ENCODE results near the gene OPA1.

Gene OPA1

DNA sequence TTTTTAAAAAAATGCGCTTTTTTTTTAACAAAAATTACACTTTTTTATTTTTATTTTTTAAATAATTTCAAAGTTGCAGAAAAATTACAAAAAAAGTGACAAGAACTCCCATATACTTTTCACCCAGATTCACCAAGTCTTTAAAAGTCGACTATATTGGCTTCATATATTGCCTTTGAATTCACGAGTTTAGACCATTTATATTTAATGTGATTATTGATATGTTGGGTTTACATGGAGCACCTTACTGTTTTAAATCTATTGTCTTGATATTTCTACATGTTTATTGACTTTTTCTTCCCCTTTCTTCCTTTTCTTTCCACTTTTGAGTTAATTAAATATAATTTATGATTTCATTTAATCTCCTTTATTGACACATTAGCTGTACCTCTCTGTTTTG, 127.2 kb downstream of the OPA1 start:
- TF ChIP-seq, protein P1, sequence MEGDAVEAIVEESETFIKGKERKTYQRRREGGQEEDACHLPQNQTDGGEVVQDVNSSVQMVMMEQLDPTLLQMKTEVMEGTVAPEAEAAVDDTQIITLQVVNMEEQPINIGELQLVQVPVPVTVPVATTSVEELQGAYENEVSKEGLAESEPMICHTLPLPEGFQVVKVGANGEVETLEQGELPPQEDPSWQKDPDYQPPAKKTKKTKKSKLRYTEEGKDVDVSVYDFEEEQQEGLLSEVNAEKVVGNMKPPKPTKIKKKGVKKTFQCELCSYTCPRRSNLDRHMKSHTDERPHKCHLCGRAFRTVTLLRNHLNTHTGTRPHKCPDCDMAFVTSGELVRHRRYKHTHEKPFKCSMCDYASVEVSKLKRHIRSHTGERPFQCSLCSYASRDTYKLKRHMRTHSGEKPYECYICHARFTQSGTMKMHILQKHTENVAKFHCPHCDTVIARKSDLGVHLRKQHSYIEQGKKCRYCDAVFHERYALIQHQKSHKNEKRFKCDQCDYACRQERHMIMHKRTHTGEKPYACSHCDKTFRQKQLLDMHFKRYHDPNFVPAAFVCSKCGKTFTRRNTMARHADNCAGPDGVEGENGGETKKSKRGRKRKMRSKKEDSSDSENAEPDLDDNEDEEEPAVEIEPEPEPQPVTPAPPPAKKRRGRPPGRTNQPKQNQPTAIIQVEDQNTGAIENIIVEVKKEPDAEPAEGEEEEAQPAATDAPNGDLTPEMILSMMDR (IDR thresholded peaks at IDR 0.05; ENCODE audit: low read depth, low read length): no peak
- TF ChIP-seq EZH2phosphoT487 (IDR thresholded peaks at IDR 0.05; ENCODE audit: low read depth): no peak
- no peaks in the 10 kb centered on the region for H3K36me3 ChIP-seq (replicated peaks; ENCODE audit: low read depth, low read length)
- H3K27ac ChIP-seq (ENCODE audit: low read length): no peak overlapping the region
- no peaks in the 10 kb centered on the region for H3K79me2 ChIP-seq (ENCODE audit: low read length)
- H3K9ac ChIP-seq (ENCODE audit: low read length): no peak overlapping the region
- H3K4me1 ChIP-seq (ENCODE audit: low read length): peaks cover 5% of the 10 kb centered on the region; the same call in 1 of the 2 replicates
- no peak overlapping the region for H2AFZ ChIP-seq (ENCODE audit: low read depth, low read length)
- no peaks in the 10 kb centered on the region for H3K27me3 ChIP-seq (ENCODE audit: low read depth, low read length)
- no peaks in the 10 kb centered on the region for H3K9me3 ChIP-seq (ENCODE audit: insufficient read depth, low read length)
- H3K4me2 ChIP-seq (ENCODE audit: low read length): no peak overlapping the region
- no peak overlapping the region for H3K4me3 ChIP-seq (ENCODE audit: low read length)
- H4K20me1 ChIP-seq (ENCODE audit: insufficient read depth, low read length): no peaks in the 10 kb centered on the region

DNA sequence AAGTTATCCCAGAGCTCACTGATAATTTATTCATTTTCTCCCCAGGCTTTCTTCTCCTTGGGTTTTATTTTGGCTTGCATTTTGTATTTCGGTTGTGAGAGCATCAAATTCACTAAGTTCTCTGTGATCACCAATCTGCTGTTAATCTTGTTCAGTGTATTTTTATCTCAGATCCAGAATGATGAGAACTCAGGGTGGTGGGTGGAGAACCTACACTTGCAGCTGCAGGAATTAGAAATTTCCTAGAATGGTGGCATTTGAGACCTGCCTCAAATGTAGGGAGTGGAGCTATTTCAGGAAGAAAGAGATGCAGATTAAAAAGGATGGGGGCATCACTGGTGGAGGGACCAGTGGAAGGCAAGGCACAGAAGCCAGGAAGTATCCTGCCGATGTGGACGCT, 129.6 kb downstream of the OPA1 start:
- no peak overlapping the region for H3K4me3 ChIP-seq (ENCODE audit: low read length)
- TF ChIP-seq, protein P1 (IDR thresholded peaks at IDR 0.05; ENCODE audit: low read depth, low read length): no peak
- no peak for TF ChIP-seq EZH2phosphoT487 (IDR thresholded peaks at IDR 0.05; ENCODE audit: low read depth)
- H3K9ac ChIP-seq (ENCODE audit: low read length): no peak overlapping the region
- H3K27ac ChIP-seq (ENCODE audit: low read length): no peak overlapping the region
- no peaks in the 10 kb centered on the region for H3K4me1 ChIP-seq (ENCODE audit: low read length)
- H3K36me3 ChIP-seq (replicated peaks; ENCODE audit: low read depth, low read length): no peaks in the 10 kb centered on the region
- H3K27me3 ChIP-seq (ENCODE audit: low read depth, low read length): no peaks in the 10 kb centered on the region
- no peaks in the 10 kb centered on the region for H3K79me2 ChIP-seq (ENCODE audit: low read length)
- no peaks in the 10 kb centered on the region for H4K20me1 ChIP-seq (ENCODE audit: insufficient read depth, low read length)
- no peaks in the 10 kb centered on the region for H3K9me3 ChIP-seq (ENCODE audit: insufficient read depth, low read length)
- H2AFZ ChIP-seq (ENCODE audit: low read depth, low read length): no peak overlapping the region
- H3K4me2 ChIP-seq (ENCODE audit: low read length): no peak overlapping the region

DNA sequence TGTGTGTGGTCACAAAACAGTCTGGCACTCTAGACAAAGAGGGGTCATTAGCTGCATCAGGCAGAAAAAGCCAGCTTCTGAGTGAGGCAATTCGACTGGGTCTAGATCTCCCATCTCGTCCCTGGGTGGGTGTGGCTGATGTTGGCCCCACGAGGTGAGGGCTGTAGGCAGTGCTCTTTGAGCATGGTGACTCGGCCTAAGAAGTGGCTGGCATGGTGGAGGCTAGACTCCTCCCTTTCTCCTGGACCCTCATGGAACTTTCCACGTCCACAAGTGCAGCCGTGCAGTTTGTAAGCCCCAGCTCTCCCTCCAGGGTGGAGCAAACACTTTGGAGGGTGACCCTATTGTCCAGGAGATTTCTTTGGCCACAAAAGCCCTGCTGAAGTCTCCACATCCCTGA, 134.1 kb downstream of the OPA1 start:
- Histone ChIP-seq H3K36me3 (replicated peaks; ENCODE audit: low read depth, low read length) (no peaks in the 10 kb centered on the region), H3K27ac (ENCODE audit: low read length) (no peak overlapping the region), H4K20me1 (ENCODE audit: insufficient read depth, low read length) (no peaks in the 10 kb centered on the region), H2AFZ (ENCODE audit: low read depth, low read length) (no peak overlapping the region), H3K4me3 (ENCODE audit: low read length) (no peak overlapping the region), H3K27me3 (ENCODE audit: low read depth, low read length) (no peaks in the 10 kb centered on the region), H3K79me2 (ENCODE audit: low read length) (no peaks in the 10 kb centered on the region), H3K9ac (ENCODE audit: low read length) (no peak overlapping the region), H3K9me3 (ENCODE audit: insufficient read depth, low read length) (no peaks in the 10 kb centered on the region), H3K4me2 (ENCODE audit: low read length) (no peak overlapping the region), H3K4me1 (ENCODE audit: low read length) (no peaks in the 10 kb centered on the region)
- no peak for TF ChIP-seq EZH2phosphoT487 (IDR thresholded peaks at IDR 0.05; ENCODE audit: low read depth)
- TF ChIP-seq, protein P1 (IDR thresholded peaks at IDR 0.05; ENCODE audit: low read depth, low read length): no peak

DNA sequence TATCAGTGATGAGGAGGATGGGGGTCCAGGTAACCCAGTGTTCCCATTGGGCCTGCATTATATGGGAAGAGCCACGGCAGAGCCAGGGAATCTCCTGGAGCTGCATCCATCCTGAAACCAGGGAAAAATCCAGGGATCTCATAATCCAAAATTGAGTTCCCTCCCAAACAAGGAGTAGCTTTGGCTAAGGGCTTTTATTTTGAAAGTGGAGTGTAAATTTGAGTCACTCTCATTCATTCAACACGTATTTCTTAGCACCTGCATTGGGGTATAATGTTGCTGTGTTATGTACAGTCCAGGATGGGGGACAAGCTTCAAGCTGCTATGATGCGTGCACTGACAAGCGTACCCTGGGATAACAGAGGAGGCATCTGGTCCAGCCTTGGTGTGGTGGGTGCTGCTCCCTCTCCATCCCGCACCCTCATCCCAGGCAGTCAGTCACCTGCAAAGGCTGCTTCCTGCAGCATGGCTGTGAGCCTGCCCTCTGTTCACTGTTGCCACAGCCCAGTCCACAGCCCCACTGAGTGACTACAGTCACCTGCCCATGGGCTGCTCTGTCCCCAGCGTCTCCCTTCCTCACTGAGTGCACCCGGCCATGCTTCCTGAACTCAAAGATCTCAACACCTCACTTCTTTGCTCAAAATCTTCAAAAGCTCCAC, 135.6 kb downstream of the OPA1 start:
- no peak for TF ChIP-seq EZH2phosphoT487 (IDR thresholded peaks at IDR 0.05; ENCODE audit: low read depth)
- TF ChIP-seq, protein P1 (IDR thresholded peaks at IDR 0.05; ENCODE audit: low read depth, low read length): no peak
- Histone ChIP-seq H3K9ac (ENCODE audit: low read length) (no peak overlapping the region), H3K4me1 (ENCODE audit: low read length) (no peaks in the 10 kb centered on the region), H4K20me1 (ENCODE audit: insufficient read depth, low read length) (no peaks in the 10 kb centered on the region), H3K4me3 (ENCODE audit: low read length) (no peak overlapping the region), H3K36me3 (replicated peaks; ENCODE audit: low read depth, low read length) (no peaks in the 10 kb centered on the region), H2AFZ (ENCODE audit: low read depth, low read length) (no peak overlapping the region), H3K27ac (ENCODE audit: low read length) (no peak overlapping the region), H3K27me3 (ENCODE audit: low read depth, low read length) (no peaks in the 10 kb centered on the region), H3K79me2 (ENCODE audit: low read length) (no peaks in the 10 kb centered on the region), H3K4me2 (ENCODE audit: low read length) (no peak overlapping the region), H3K9me3 (ENCODE audit: insufficient read depth, low read length) (no peaks in the 10 kb centered on the region)
